ENCODE results near the gene SLC1A1. TPM values are rescaled to one million over a fixed set of nuclear protein-coding genes. Genes with fewer than 3 reads are reported as not detected.

The SLC1A1 gene
- total RNA-seq, 1 donor from 2014 or later: 0.10 TPM

DNA sequence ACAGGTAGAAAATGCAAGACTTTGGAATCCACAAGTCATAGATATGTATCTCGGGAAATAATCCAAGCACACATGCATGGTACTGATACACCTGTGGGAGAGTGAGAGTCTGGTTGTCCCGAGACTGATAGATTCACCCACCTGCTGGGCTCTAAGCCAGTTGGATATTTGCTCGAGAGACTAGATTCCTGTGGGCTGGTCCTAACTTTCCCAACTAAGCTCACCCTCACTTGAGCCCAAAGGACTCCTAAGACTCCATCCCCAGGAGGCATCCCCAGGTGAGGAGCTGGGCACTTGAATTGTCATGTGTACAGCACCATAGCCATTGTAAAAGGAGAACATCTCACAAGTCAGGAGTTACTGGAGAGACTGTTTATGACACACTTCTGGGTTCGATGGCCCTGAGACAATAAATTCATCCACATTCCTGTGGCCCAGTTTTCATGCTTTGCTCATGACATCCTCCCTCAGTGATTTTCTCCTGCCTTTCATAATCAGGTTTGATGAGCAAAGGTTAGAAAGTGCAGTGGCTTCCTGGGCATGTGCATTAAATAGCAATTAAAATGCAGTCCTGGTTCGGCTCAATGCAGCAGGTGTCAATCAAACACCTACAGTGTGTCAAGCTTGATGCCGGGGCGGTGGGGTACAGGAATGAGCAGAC lies 18.1 kb downstream of the SLC1A1 start:
- no peaks in the 10 kb centered on the region for H3K36me3 Mint-ChIP-seq (ENCODE audit: unreplicated experiment)
- no peak overlapping the region for H3K4me3 Mint-ChIP-seq (ENCODE audit: unreplicated experiment)
- no peak overlapping the region for H3K27ac Mint-ChIP-seq (ENCODE audit: unreplicated experiment)
- TF ChIP-seq, protein P1, sequence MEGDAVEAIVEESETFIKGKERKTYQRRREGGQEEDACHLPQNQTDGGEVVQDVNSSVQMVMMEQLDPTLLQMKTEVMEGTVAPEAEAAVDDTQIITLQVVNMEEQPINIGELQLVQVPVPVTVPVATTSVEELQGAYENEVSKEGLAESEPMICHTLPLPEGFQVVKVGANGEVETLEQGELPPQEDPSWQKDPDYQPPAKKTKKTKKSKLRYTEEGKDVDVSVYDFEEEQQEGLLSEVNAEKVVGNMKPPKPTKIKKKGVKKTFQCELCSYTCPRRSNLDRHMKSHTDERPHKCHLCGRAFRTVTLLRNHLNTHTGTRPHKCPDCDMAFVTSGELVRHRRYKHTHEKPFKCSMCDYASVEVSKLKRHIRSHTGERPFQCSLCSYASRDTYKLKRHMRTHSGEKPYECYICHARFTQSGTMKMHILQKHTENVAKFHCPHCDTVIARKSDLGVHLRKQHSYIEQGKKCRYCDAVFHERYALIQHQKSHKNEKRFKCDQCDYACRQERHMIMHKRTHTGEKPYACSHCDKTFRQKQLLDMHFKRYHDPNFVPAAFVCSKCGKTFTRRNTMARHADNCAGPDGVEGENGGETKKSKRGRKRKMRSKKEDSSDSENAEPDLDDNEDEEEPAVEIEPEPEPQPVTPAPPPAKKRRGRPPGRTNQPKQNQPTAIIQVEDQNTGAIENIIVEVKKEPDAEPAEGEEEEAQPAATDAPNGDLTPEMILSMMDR (IDR thresholded peaks at IDR 0.05; ENCODE audit: partially characterized antibody, unreplicated experiment): no peak
- no peak for DNase-seq
- no peaks in the 10 kb centered on the region for H3K27me3 Mint-ChIP-seq (ENCODE audit: unreplicated experiment)
- peaks cover 1% of the 10 kb centered on the region for H3K9me3 Mint-ChIP-seq (ENCODE audit: unreplicated experiment)
- no peaks in the 10 kb centered on the region for H3K4me1 Mint-ChIP-seq (ENCODE audit: low read depth, unreplicated experiment)

DNA sequence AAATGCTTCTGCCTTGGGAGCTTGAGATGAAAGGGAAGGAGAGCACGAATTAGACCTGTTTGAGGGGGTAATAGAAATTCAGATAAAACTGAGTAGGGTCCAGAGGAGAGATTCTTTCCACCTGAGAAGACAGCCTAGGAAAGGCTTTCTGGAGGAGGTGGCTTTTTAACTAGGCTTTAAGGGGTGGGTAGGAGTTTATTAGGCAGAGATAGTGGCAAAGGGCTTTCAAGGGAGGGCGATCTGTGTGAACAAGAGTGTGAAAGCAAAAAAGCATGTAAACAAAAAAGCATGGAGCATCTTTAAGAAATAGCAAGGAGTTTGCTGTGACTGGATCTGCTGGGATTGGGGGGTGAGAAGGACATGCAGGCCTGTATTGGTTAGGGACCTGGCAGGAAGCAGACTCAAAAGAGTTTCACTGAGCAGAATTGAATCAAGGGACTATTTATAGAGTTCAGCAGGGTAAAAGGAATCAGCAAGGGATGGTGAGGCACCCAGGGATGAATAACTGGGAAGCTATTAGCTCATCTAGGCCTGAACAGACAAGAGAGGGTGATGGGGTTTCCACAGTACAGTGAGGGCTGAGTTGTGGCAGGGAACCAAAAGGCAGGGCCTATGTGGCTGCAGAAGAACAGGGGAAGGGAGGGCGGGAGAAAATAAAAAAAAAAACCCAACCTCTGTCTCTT lies 18.8 kb downstream of the SLC1A1 start:
- TF ChIP-seq, protein P1 (IDR thresholded peaks at IDR 0.05; ENCODE audit: partially characterized antibody, unreplicated experiment): no peak
- Mint-ChIP-seq H3K4me1 (ENCODE audit: low read depth, unreplicated experiment) (no peaks in the 10 kb centered on the region), H3K27me3 (ENCODE audit: unreplicated experiment) (no peaks in the 10 kb centered on the region), H3K9me3 (ENCODE audit: unreplicated experiment) (peaks cover 1% of the 10 kb centered on the region), H3K4me3 (ENCODE audit: unreplicated experiment) (no peak overlapping the region), H3K27ac (ENCODE audit: unreplicated experiment) (no peak overlapping the region), H3K36me3 (ENCODE audit: unreplicated experiment) (no peaks in the 10 kb centered on the region)
- DNase-seq: no peak

DNA sequence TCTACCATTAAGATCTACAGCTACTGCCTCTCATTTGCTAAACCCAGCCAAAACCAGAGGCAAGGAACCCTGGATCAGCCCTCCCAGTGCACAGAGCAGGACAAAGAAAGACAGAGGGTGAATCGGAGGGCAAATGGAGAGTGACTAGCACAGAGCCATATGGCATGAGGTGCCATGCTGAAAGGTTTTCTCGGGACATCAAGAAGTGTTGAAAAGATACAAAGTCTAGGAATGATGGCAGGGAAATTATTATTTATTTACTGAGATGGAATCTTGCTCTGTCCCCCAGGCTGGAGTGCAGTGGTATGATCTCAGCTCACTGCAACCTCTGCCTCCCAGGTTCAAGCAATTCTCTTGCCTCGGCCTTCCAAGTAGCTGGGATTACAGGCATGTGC lies 19.3 kb downstream of the SLC1A1 start:
- H3K27me3 Mint-ChIP-seq (ENCODE audit: unreplicated experiment): no peaks in the 10 kb centered on the region
- H3K27ac Mint-ChIP-seq (ENCODE audit: unreplicated experiment): no peak overlapping the region
- peaks cover 1% of the 10 kb centered on the region for H3K9me3 Mint-ChIP-seq (ENCODE audit: unreplicated experiment)
- TF ChIP-seq, protein P1 (IDR thresholded peaks at IDR 0.05; ENCODE audit: partially characterized antibody, unreplicated experiment): no peak
- H3K36me3 Mint-ChIP-seq (ENCODE audit: unreplicated experiment): no peaks in the 10 kb centered on the region
- H3K4me1 Mint-ChIP-seq (ENCODE audit: low read depth, unreplicated experiment): no peaks in the 10 kb centered on the region
- H3K4me3 Mint-ChIP-seq (ENCODE audit: unreplicated experiment): no peak overlapping the region
- DNase-seq: no peak

DNA sequence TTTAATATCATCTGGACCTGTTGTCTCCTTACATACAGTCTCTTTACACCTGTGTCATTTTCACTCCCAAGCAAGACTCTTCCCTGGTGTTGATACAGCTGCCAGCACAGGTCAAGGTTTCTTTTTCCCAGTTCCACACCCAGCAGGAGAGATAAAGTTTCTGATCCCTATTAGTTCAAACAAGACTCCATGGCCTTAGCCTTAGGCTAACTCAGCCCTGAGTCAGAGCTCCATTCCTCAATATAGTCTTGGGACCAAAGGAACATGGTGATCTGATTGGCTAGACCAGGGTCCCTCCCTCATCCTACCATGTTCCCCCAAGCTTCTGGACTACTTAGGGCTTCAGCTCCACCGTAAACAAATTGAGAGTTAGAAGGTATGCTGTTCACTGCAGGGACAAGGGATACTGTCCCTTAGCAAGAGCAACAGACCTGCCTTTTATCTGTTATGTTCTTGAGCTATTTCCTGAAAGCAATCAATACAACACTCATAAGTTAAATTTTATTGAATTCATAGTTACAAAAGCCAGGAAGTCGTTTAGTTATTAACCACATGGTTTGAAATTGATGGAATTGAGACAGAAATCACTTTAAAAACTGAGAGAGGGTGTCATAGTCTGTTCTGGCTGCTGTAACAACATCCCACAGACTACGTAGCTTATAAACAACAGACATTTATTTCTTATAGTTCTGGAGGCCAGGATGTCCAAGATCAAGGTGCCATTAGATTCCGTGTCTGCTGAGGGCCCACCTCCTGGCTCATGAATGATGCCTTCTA lies 20.5 kb downstream of the SLC1A1 start:
- no peak for DNase-seq
- no peaks in the 10 kb centered on the region for H3K27me3 Mint-ChIP-seq (ENCODE audit: unreplicated experiment)
- no peaks in the 10 kb centered on the region for H3K4me1 Mint-ChIP-seq (ENCODE audit: low read depth, unreplicated experiment)
- TF ChIP-seq, protein P1 (IDR thresholded peaks at IDR 0.05; ENCODE audit: partially characterized antibody, unreplicated experiment): no peak
- H3K27ac Mint-ChIP-seq (ENCODE audit: unreplicated experiment): no peak overlapping the region
- no peaks in the 10 kb centered on the region for H3K36me3 Mint-ChIP-seq (ENCODE audit: unreplicated experiment)
- H3K4me3 Mint-ChIP-seq (ENCODE audit: unreplicated experiment): no peak overlapping the region
- H3K9me3 Mint-ChIP-seq (ENCODE audit: unreplicated experiment): peaks cover 1% of the 10 kb centered on the region

All from glutamatergic neuron (in vitro differentiated cells).